Thyroid gland (tissue), 4 donors: Measurements from ENCODE around the gene GID8.

Experiments
- POLR2A ChIP-seq, 2 donors: fragments of 450-650 bp; IDR thresholded peaks; one replicate each; pipeline ENCODE4 v1.6.1; 2017; ENCODE audit warnings: antibody characterized with exemption in 2 of 2, mild to moderate bottlenecking in 2 of 2, moderate library complexity in 1 of 2
- TF ChIP-seq, protein P1 (sequence below), 6 experiments: fragments of 200-600 bp in 3 of 6; fragments of 450-650 bp in 3 of 6; sonication (generic) in 3 of 6; IDR thresholded peaks; one replicate each; pipeline ENCODE4 v1.5.1; 2016 to 2019; ENCODE audit warnings: antibody characterized with exemption in 6 of 6, mild to moderate bottlenecking in 2 of 6, inconsistent platforms in 1 of 6, moderate library complexity in 1 of 6

DNA sequence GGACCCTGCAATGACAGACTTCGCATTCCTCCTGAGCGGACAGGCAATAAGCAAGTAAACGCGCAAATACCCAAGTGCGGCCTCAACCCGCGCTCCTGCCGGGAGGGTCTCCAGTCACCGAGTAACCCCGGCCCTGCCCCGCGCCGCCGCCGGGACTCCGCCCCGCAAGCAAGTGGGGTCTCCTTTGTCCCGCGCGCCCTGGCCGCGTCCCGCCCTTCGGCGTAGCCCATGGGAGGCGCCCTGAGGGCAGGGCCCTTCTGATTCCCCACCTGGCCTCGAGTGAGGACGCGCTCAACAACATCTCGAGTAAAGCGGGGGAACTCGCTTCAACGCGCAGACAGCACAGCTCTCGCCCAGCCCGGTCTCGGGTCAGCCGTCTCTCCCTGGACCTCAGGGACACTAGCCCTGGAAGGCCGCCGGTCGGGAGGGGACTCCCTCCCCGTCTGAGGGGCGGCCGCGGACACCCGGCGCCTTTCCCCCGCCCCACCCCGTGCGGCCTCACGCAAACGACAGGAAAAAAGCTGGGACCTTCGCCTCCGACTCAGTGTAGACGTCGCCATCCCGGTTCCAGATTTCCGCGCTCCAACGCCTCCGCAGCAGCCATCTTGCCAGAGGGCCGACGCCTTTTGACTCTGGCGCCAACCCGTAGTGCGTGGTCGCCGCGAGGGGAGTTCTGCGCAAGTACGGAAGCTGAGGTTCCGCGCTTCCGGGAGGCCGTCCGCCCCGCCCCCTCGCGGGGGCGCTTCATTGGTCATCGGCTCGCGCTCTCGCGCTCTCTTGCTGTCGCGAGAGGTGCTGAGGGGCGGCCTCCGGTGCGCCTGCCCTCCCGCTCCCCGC is 461 bp upstream of the GID8 start:
- TF ChIP-seq, protein P1, sequence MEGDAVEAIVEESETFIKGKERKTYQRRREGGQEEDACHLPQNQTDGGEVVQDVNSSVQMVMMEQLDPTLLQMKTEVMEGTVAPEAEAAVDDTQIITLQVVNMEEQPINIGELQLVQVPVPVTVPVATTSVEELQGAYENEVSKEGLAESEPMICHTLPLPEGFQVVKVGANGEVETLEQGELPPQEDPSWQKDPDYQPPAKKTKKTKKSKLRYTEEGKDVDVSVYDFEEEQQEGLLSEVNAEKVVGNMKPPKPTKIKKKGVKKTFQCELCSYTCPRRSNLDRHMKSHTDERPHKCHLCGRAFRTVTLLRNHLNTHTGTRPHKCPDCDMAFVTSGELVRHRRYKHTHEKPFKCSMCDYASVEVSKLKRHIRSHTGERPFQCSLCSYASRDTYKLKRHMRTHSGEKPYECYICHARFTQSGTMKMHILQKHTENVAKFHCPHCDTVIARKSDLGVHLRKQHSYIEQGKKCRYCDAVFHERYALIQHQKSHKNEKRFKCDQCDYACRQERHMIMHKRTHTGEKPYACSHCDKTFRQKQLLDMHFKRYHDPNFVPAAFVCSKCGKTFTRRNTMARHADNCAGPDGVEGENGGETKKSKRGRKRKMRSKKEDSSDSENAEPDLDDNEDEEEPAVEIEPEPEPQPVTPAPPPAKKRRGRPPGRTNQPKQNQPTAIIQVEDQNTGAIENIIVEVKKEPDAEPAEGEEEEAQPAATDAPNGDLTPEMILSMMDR (IDR thresholded peaks at IDR 0.05) = peak in 1 of 6 experiments; percentile 20
- TF ChIP-seq POLR2A (IDR thresholded peaks at IDR 0.05) = peak in 1 of 2 donors; percentile 64
